K562 (cell line): Measurements from ENCODE around the gene LTBP2. TPM values are rescaled to one million over a fixed set of nuclear protein-coding genes. Genes with fewer than 3 reads are reported as not detected.

Experiments
- ATAC-seq: fragments of 200-7000 bp; cut with Tn5 transposase; 3 replicates; pipeline ENCODE4 v1.9.1; 2020; ENCODE audit warnings: moderate library complexity
- BruUV-seq: library from RNA; stranded (reverse); fragments of 400-500 nt; replicated peaks from 2 replicates; lab custom pipeline; 2021; lab: Mats Ljungman, UMichigan
- CTCF ChIA-PET: fragments of 300-600 bp; formaldehyde crosslinking; extraction: SDS; loops from one replicate; lab custom pipeline; 2021; ENCODE audit warnings: low intra/inter-chr PET ratio; lab: Yijun Ruan, JAX
- POLR2A ChIA-PET: fragments of 300-600, 350-650 bp; sonication (Branson Sonifier 250); formaldehyde crosslinking; extraction: SDS; loops from one replicate; lab custom pipeline; 2021; ENCODE audit warnings: antibody characterized with exemption, inconsistent platforms; lab: Yijun Ruan, JAX
- DNase-seq, 4 experiments: peaks; one replicate each; pipeline versions ENCODE4 v3.0.0 to v3.0.0-alpha.2; 2011 to 2018; ENCODE audit warnings: low spot score in 3 of 4, mixed read lengths in 3 of 4; ENCODE audit errors: extremely low read depth in 1 of 4
- FAIRE-seq: peaks from 2 replicates; lab custom pipeline; 2011; peaks lifted over from hg19 to GRCh38; lab: Jason Lieb, UNC
- H2AFZ ChIP-seq: 2 replicates; pipeline ENCODE4 v1.6.0; 2011; ENCODE audit warnings: low read depth, low read length, control low read depth, inconsistent platforms
- H3K27ac ChIP-seq: fragments of 200-600 bp; 3 replicates; pipeline ENCODE4 v1.8.0; 2011; ENCODE audit warnings: low read depth, mild to moderate bottlenecking, control low read depth, inconsistent platforms, low read length, moderate library complexity, mixed read lengths; ENCODE audit errors: extremely low read depth
- H3K27me3 ChIP-seq, 2 experiments: fragments of 300-600 bp in 1 of 2; 2 replicates in 1 of 2; 3 replicates in 1 of 2; pipeline versions ENCODE4 v1.6.0 to v1.8.0; 2011; ENCODE audit warnings: inconsistent platforms in 2 of 2, low read length in 2 of 2, mild to moderate bottlenecking in 1 of 2, mixed read lengths in 1 of 2, moderate library complexity in 1 of 2; ENCODE audit not compliant: control insufficient read depth in 2 of 2, insufficient read depth in 2 of 2
- H3K36me3 ChIP-seq: fragments of 300-600 bp; 3 replicates; pipeline ENCODE4 v1.8.0; 2011; ENCODE audit warnings: mild to moderate bottlenecking, low read length, inconsistent platforms; ENCODE audit not compliant: control insufficient read depth, insufficient read depth
- H3K4me1 ChIP-seq, 2 experiments: fragments of 200-600 bp in 1 of 2; replicated peaks in 1 of 2; 2 replicates in 1 of 2; 3 replicates in 1 of 2; pipeline versions ENCODE4 v1.5.1 to v1.8.0; 2011; ENCODE audit warnings: inconsistent platforms in 2 of 2, low read length in 2 of 2, mild to moderate bottlenecking in 1 of 2, mixed read lengths in 1 of 2, moderate library complexity in 1 of 2; ENCODE audit not compliant: control insufficient read depth in 2 of 2, insufficient read depth in 2 of 2
- H3K4me2 ChIP-seq: 2 replicates; pipeline ENCODE4 v1.6.1; 2011; ENCODE audit warnings: low read length, control low read depth, inconsistent platforms, mixed read lengths; ENCODE audit not compliant: insufficient read depth
- H3K4me3 ChIP-seq: fragments of 200-600 bp; sonication (generic), shearing (Covaris generic); 2 replicates; pipeline ENCODE4 v1.5.1; 2016; ENCODE audit warnings: control low read depth, inconsistent platforms
- H3K79me2 ChIP-seq: fragments of 200-600 bp; 3 replicates; pipeline ENCODE4 v1.8.0; 2011; ENCODE audit warnings: low read length, inconsistent platforms; ENCODE audit not compliant: control insufficient read depth, insufficient read depth
- H3K9ac ChIP-seq, 2 experiments: 2 replicates each; pipeline versions ENCODE4 v1.6.0 to v1.6.1; 2011; ENCODE audit warnings: low read depth in 2 of 2, low read length in 2 of 2, control low read depth in 1 of 2, inconsistent platforms in 1 of 2, mild to moderate bottlenecking in 1 of 2, mixed read lengths in 1 of 2; ENCODE audit not compliant: insufficient read depth in 1 of 2
- H3K9me1 ChIP-seq: one replicate; pipeline ENCODE4 v1.6.0; 2011; ENCODE audit warnings: inconsistent platforms, mild to moderate bottlenecking, low read length, moderate library complexity; ENCODE audit not compliant: control insufficient read depth, insufficient read depth
- H3K9me3 ChIP-seq: replicated peaks from 2 replicates; pipeline ENCODE4 v1.5.1; 2011; ENCODE audit warnings: low read depth, low read length, inconsistent platforms; ENCODE audit not compliant: control insufficient read depth, insufficient read depth
- H4K20me1 ChIP-seq: replicated peaks from 2 replicates; pipeline ENCODE4 v1.6.1; 2011; ENCODE audit warnings: low read length, inconsistent platforms, mixed read lengths; ENCODE audit not compliant: control insufficient read depth, insufficient read depth
- EHMT2 ChIP-seq: fragments of 450-650 bp; IDR thresholded peaks from 2 replicates; pipeline ENCODE4 v1.6.1; 2018; ENCODE audit warnings: antibody characterized with exemption
- NR2C1 ChIP-seq, 2 experiments: fragments of 450-650 bp; IDR thresholded peaks; 2 replicates each; pipeline ENCODE4 v1.6.1; 2017; ENCODE audit warnings: mild to moderate bottlenecking in 2 of 2, antibody characterized with exemption in 1 of 2, inconsistent platforms in 1 of 2, missing compliant biosample characterization in 1 of 2, missing genetic modification characterization in 1 of 2
- VEZF1 ChIP-seq: fragments of 200-800 bp; sonication (Bioruptor generic); IDR thresholded peaks from 2 replicates; pipeline ENCODE4 v1.6.1; 2017; ENCODE audit warnings: missing genetic modification characterization, missing compliant biosample characterization
- ZBTB5 ChIP-seq: fragments of 450-650 bp; IDR thresholded peaks from 2 replicates; pipeline ENCODE4 v1.6.1; 2017; ENCODE audit warnings: antibody characterized with exemption
- ZNF253 ChIP-seq: fragments of 250-450 bp; sonication (Bioruptor Pico); conservative IDR thresholded peaks from 2 replicates; pipeline ENCODE4 v1.6.1; 2021; ENCODE audit warnings: mild to moderate bottlenecking
- WGBS: fragments of 100-300 bp; shearing (Covaris generic); methylation state at CpG from one replicate; pipeline ENCODE4 v1.1.6; 2016; ENCODE audit warnings: low coverage, mixed read lengths; ENCODE audit not compliant: insufficient coverage; ENCODE audit errors: missing lambda C conversion rate; 5-methylcytosine and 5-hydroxymethylcytosine counted together
- in situ Hi-C: fragments of 300-500 bp; cut with MboI; formaldehyde crosslinking; loops from 4 replicates; pipeline ENCODE4 v1.15.0; 2018; ENCODE audit warnings: inconsistent platforms, mixed read lengths
- intact Hi-C: fragments of 100-400 bp; cut with micrococcal nuclease; formaldehyde crosslinking; loops from 2 replicates; pipeline ENCODE4 v1.14.2; 2022
- polyA plus RNA-seq, 8 experiments: library from polyadenylated mRNA; depleted of rRNA in 4 of 8; stranded (reverse) in 5 of 8; unstranded in 3 of 8; fragments of >200 nt; fragmentation: Nextera tagmentation in 2 of 8; fragmentation: Illumina TruSeq in 1 of 8; extraction: Ambion mirVana in 2 of 8; extraction: Trizol in 1 of 8; gene quantifications; 2 replicates each; pipeline versions ENCODE4 v1.2.1 to v1.2.3, GENCODE V29; 2011 to 2014; ENCODE audit warnings: inconsistent platforms in 1 of 8, missing spikeins in 1 of 8
- total RNA-seq, 7 experiments: library from RNA; depleted of rRNA in 6 of 7; stranded (reverse); fragments of >200 nt in 6 of 7; fragmentation: Illumina TruSeq in 2 of 7; extraction: Trizol in 2 of 7; gene quantifications; 2 replicates each; pipeline versions ENCODE4 v1.2.1 to v1.2.3, GENCODE V29; 2011 to 2021; ENCODE audit warnings: low replicate concordance in 1 of 7
- TF ChIP-seq, protein P1 (sequence below): sonication (generic); formaldehyde crosslinking; IDR thresholded peaks from 2 replicates; pipeline ENCODE4 v1.8.1; 2023; ENCODE audit warnings: mild to moderate bottlenecking, missing genetic modification reagents
- TF ChIP-seq, protein P2 (sequence below), 2 experiments: fragments of 450-650 bp; formaldehyde crosslinking in 1 of 2; IDR thresholded peaks; 2 replicates each; pipeline versions ENCODE4 v1.4.0 to v1.6.1; 2014 to 2020; ENCODE audit warnings: mild to moderate bottlenecking in 2 of 2, borderline replicate concordance in 1 of 2, low read depth in 1 of 2

LTBP2 gene
- total and polyA plus RNA-seq, 9 of the 15 experiments (the other 6 are each of a cell fraction or from before 2014, with no cell fraction given): under 0.01 to 0.18 (median 0.03) TPM; not detected in 3

GRCh38 chr14:74660863-74661262, 48.8 kb upstream of the LTBP2 start:
- H3K4me2 ChIP-seq: no peak overlapping the region
- 60% methylated on average over 5 of the region's 5 CpGs for WGBS
- CTCF ChIA-PET: no interaction called here
- H4K20me1 ChIP-seq: no peaks in the 10 kb centered on the region
- H3K36me3 ChIP-seq: peaks cover 46% of the 10 kb centered on the region; the same call in 2 of the 3 replicates
- ATAC-seq (peak; percentile 47; the same call in 1 of the 3 replicates), DNase-seq (peak in 2 of 4 experiments; percentile 8 to 16), FAIRE-seq (no peak)
- no peaks in the 10 kb centered on the region for H3K79me2 ChIP-seq
- no peak overlapping the region for H3K4me3 ChIP-seq
- intact Hi-C loops (no loop called here), in situ Hi-C loops (no loop called here)
- peaks cover 0 to 12% of the 10 kb centered on the region in 2 experiments; a peak in 2 of 5 replicates for H3K4me1 ChIP-seq
- peaks cover 3% of the 10 kb centered on the region for H3K9me1 ChIP-seq
- H2AFZ ChIP-seq: no peak overlapping the region
- POLR2A ChIA-PET: no interaction called here
- no peak overlapping the region for H3K9ac ChIP-seq
- 0 out of 3 replicates have a peak overlapping the region, but pooled peaks have one; percentile 46 for H3K27ac ChIP-seq
- H3K9me3 ChIP-seq: no peaks in the 10 kb centered on the region
- BruUV-seq: no TSS peak
- no peaks in the 10 kb centered on the region for H3K27me3 ChIP-seq
- TF ChIP-seq VEZF1 (CRISPR knock-in tag): no peak
- TF ChIP-seq, protein P1, sequence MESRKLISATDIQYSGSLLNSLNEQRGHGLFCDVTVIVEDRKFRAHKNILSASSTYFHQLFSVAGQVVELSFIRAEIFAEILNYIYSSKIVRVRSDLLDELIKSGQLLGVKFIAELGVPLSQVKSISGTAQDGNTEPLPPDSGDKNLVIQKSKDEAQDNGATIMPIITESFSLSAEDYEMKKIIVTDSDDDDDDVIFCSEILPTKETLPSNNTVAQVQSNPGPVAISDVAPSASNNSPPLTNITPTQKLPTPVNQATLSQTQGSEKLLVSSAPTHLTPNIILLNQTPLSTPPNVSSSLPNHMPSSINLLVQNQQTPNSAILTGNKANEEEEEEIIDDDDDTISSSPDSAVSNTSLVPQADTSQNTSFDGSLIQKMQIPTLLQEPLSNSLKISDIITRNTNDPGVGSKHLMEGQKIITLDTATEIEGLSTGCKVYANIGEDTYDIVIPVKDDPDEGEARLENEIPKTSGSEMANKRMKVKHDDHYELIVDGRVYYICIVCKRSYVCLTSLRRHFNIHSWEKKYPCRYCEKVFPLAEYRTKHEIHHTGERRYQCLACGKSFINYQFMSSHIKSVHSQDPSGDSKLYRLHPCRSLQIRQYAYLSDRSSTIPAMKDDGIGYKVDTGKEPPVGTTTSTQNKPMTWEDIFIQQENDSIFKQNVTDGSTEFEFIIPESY (CRISPR knock-in tag): no peak
- TF ChIP-seq NR2C1 (IDR thresholded peaks at IDR 0.05): peak; percentile 70
- peak; percentile 52 for TF ChIP-seq NR2C1 (tag; IDR thresholded peaks at IDR 0.05)
- TF ChIP-seq EHMT2: peak; percentile 67; the same call in 1 of the 2 replicates
- TF ChIP-seq, protein P2, sequence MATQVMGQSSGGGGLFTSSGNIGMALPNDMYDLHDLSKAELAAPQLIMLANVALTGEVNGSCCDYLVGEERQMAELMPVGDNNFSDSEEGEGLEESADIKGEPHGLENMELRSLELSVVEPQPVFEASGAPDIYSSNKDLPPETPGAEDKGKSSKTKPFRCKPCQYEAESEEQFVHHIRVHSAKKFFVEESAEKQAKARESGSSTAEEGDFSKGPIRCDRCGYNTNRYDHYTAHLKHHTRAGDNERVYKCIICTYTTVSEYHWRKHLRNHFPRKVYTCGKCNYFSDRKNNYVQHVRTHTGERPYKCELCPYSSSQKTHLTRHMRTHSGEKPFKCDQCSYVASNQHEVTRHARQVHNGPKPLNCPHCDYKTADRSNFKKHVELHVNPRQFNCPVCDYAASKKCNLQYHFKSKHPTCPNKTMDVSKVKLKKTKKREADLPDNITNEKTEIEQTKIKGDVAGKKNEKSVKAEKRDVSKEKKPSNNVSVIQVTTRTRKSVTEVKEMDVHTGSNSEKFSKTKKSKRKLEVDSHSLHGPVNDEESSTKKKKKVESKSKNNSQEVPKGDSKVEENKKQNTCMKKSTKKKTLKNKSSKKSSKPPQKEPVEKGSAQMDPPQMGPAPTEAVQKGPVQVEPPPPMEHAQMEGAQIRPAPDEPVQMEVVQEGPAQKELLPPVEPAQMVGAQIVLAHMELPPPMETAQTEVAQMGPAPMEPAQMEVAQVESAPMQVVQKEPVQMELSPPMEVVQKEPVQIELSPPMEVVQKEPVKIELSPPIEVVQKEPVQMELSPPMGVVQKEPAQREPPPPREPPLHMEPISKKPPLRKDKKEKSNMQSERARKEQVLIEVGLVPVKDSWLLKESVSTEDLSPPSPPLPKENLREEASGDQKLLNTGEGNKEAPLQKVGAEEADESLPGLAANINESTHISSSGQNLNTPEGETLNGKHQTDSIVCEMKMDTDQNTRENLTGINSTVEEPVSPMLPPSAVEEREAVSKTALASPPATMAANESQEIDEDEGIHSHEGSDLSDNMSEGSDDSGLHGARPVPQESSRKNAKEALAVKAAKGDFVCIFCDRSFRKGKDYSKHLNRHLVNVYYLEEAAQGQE (IDR thresholded peaks at IDR 0.05; ENCODE audit: borderline replicate concordance): peak; percentile 89
- TF ChIP-seq, protein P2 (CRISPR knock-in tag; IDR thresholded peaks at IDR 0.05; ENCODE audit: low read depth): no peak
- no peak for TF ChIP-seq ZNF253 (CRISPR knock-in tag)
- TF ChIP-seq ZBTB5: no peak
